Fibroblast of pulmonary artery (primary cell): Measurements from ENCODE around the gene CAMTA1.

Source experiments
- DNase-seq: peaks from one replicate; pipeline ENCODE4 v3.0.0-alpha.2; 2010; ENCODE audit warnings: low read depth
- H3K4me3 ChIP-seq: replicated peaks from 2 replicates; pipeline ENCODE4 v1.5.1; 2011; ENCODE audit warnings: low read depth, mild to moderate bottlenecking, control low read depth, low read length, moderate library complexity
- CTCF ChIP-seq: IDR thresholded peaks from 2 replicates; pipeline ENCODE4 v1.5.1; 2011; ENCODE audit warnings: mild to moderate bottlenecking, control low read depth, low read length, inconsistent platforms; ENCODE audit errors: missing control alignments

CAMTA1 gene

DNA sequence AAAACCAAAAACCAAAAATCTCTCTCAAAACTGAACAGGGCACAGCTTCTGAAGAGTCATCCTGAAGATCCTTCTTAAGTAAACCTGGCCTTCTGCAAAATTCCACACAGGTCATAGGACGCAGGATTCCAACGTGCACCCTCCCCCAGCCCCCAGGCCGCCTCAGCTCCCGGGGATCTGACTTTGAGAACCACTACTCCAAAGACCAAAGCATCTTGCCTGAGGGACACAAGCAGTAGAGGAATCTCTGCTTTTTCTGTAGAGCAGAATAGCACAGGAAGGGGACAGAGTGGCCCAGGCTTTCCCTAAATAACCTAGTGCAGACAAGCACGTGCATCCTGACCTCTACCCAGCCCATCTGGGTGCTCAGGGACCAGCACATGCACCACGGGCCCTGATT, 881.0 kb downstream of the CAMTA1 start:
- no peak overlapping the region for H3K4me3 ChIP-seq
- DNase-seq, result no peak
- TF ChIP-seq CTCF, result no peak

DNA sequence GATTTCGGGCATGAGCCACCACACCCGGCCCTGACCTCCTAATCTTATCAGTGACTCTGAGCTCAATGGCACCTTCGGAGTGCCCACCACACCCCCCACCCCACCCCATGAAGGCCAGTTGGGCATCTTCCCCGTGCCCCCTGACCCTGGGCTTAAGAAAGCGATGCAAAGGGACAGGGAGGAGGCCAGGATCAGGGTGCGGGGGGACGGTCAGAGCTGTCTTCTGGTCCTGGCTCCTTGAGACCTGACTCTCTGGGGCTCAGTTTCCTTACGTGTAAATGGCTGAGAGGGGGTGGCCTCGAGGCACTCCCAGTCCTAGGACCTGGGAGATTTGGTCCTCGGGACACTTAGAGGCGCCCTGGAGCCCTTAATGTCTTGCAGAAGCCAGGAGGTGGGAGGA, 881.9 kb downstream of the CAMTA1 start:
- no peak for TF ChIP-seq CTCF
- DNase-seq, result no peak
- no peak overlapping the region for H3K4me3 ChIP-seq

DNA sequence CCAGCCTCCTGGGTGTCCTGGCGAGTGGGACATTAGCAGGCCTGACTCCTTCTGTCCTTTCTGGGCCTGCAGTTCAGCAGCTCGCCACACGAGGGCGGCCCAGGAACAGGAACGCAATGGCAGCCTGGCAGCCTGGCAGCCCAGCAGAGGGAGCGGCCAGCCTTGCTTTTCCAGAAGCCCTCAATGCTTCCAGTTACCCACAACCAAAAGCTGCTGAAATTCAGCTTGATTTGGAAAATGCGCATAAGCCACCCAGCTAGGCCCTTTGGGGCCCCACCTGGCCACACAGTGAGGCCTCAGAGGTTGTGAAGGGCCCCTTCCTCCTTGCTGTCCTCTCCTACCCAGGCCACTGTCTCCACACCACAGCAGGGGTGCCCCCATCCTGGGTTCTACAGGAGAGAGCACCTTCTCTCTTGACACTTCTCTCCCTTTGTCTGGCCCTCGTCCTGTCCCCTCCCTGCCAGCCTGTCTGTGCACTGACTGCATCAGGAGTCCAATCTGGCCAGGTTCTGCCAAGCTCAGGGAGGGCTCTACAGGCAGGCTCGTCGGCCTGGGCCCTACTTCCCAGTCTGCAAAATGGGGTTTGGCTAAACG, 882.5 kb downstream of the CAMTA1 start:
- H3K4me3 ChIP-seq, result no peak overlapping the region
- peak; percentile 99 for TF ChIP-seq CTCF
- peak; percentile 85 for DNase-seq

DNA sequence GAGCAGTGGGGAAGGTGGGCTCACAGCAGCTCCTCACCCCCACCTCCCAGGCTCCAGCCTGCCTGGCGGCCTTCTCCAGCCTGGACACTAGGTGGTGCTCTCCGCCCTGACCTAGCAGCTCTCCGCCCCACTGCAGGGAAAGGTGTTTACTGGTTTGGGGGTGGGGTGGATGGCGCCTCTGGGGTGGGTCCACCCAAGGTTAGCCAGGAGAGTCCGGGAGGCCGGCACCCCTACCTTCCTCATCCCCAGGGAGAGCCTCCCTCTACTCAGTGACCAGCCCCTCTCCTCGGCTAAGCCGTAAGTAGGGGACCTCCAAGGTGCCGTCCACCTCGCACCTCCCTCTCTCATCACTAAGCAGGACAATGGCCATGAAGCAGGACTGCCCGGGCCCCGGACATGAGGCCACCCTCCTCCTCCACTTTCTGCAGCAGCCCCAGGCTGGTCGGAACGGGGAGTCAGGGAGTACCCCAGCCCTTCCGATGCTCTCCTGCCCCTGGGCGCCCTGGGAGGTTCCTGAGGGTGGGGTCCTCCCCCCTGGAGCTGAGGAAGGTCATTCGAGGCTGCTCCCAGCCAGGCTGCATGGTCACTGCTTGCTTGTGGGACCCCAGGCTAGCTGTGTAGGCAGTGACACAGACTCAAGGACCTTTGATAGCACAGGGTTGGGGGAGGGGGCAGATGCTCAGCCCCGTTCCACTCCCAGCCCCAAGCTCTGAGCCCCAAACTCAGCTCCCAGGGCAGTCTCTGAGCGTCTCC, 884.5 kb downstream of the CAMTA1 start:
- TF ChIP-seq CTCF, result peak; percentile 82
- DNase-seq, result peak; percentile 36
- H3K4me3 ChIP-seq, result no peak overlapping the region

DNA sequence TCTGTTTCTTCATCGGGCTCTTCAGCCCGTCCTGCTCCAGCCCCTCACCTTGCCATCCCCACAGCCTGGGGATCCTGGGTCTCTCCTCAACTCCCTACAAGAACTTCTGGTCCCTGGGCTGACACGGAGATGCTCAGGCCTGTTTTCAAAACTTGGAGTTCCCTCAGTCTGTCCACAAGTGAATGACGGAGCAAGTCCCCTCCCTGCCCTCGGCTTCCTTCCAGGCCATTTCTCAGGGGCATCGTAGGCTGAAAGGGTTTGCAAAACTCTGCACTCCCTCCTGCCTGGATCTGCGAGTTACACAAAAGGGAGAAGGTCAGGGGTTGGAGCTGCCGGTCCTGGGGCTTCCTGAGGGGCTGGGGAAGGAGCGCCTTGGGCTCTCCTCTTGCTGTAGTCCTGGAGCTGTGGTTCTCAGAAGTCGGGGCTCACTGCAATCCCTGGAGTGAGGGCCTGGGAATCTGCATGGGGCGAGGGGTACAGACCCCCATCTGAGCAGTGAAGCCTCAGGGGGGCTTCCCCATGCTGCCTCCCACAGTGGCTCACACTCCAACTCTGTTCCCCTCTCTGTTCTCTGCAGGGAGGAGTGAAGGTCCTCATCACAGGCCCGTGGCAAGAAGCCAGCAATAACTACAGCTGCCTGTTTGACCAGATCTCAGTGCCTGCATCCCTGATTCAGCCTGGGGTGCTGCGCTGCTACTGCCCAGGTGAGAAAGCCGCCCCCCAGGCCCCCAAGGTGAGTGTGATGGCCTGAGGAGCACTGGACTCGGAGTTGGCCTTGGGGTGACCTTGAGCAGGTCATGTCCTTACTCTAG, 885.3 kb downstream of the CAMTA1 start:
- DNase-seq, result no peak

GRCh38 chr1:7671146-7671465, 885.9 kb downstream of the CAMTA1 start:
- TF ChIP-seq CTCF, result no peak
- H3K4me3 ChIP-seq, result no peak overlapping the region
- DNase-seq, result no peak

More for the DNA sequence above, 885.3 kb downstream of the CAMTA1 start:
- H3K4me3 ChIP-seq, result no peak overlapping the region
- no peak for TF ChIP-seq CTCF
